KOPT-K1 (cell line): ENCODE data around the gene PRPF19.

ENCODE experiments used
- H3K27ac ChIP-seq: fragments of 200-600 bp; sonication (generic); 2 replicates; pipeline ENCODE4 v1.5.1; 2016; ENCODE audit warnings: antibody characterized with exemption, mild to moderate bottlenecking, low read depth, low read length; ENCODE audit not compliant: poor library complexity, severe bottlenecking
- H3K36me3 ChIP-seq: fragments of 200-600 bp; sonication (generic); 2 replicates; pipeline ENCODE4 v1.5.1; 2017; ENCODE audit warnings: antibody characterized with exemption, mild to moderate bottlenecking, low read length, moderate library complexity; ENCODE audit not compliant: insufficient read depth
- H3K9me3 ChIP-seq: fragments of 200-600 bp; sonication (generic); 2 replicates; pipeline ENCODE4 v1.5.1; 2017; ENCODE audit warnings: antibody characterized with exemption, low read length, mild to moderate bottlenecking; ENCODE audit not compliant: insufficient read depth, poor library complexity, severe bottlenecking

PRPF19 gene

GRCh38 chr11:60906132-60906972, at the start of gene PRPF19:
Gene PRPF19 (minus strand): TSS chr11:60906585. CDS start chr11:60906382, 203 bp downstream.
- Histone ChIP-seq H3K9me3 (no peaks in the 10 kb centered on the region), H3K36me3 (peaks cover 34% of the 10 kb centered on the region), H3K27ac (peak within 1 kb of the TSS; percentile 85)

DNA sequence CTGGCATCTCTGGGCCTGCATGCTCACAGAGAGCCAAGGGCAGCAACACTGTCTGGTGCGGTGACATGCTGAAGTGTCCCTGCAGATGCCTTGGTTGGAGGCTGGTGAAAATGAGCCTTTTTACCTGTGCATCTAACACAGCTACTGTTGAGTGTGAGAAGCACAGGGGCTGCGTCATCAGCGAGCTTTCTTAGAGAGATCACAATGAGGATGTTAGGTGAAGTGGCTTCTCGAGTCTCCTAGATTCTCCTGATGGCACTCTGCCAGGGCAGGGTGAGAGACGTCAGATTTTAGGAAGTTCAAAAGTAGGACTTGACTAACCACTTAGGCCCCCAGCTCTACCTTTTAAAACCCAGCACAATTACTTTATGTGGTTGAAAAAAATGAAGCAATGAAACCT, 49.2 kb upstream of the PRPF19 start:
- no peaks in the 10 kb centered on the region for H3K36me3 ChIP-seq
- H3K27ac ChIP-seq = no peak overlapping the region
- H3K9me3 ChIP-seq = no peaks in the 10 kb centered on the region

GRCh38 chr11:60954421-60954820, 48.0 kb upstream of the PRPF19 start:
- no peak overlapping the region for H3K27ac ChIP-seq
- no peaks in the 10 kb centered on the region for H3K36me3 ChIP-seq

GRCh38 chr11:60953781-60954180, 47.4 kb upstream of the PRPF19 start:
- H3K27ac ChIP-seq = no peak overlapping the region
- no peaks in the 10 kb centered on the region for H3K36me3 ChIP-seq
- H3K9me3 ChIP-seq = no peaks in the 10 kb centered on the region

More at GRCh38 chr11:60954421-60954820, 48.0 kb upstream of the PRPF19 start:
- no peaks in the 10 kb centered on the region for H3K9me3 ChIP-seq

- H3K9me3 ChIP-seq = no peaks in the 10 kb centered on the region
- H3K27ac ChIP-seq = no peak overlapping the region
- no peaks in the 10 kb centered on the region for H3K36me3 ChIP-seq
Measured at GRCh38 chr11:60952742-60953170, 46.4 kb upstream of the PRPF19 start.

DNA sequence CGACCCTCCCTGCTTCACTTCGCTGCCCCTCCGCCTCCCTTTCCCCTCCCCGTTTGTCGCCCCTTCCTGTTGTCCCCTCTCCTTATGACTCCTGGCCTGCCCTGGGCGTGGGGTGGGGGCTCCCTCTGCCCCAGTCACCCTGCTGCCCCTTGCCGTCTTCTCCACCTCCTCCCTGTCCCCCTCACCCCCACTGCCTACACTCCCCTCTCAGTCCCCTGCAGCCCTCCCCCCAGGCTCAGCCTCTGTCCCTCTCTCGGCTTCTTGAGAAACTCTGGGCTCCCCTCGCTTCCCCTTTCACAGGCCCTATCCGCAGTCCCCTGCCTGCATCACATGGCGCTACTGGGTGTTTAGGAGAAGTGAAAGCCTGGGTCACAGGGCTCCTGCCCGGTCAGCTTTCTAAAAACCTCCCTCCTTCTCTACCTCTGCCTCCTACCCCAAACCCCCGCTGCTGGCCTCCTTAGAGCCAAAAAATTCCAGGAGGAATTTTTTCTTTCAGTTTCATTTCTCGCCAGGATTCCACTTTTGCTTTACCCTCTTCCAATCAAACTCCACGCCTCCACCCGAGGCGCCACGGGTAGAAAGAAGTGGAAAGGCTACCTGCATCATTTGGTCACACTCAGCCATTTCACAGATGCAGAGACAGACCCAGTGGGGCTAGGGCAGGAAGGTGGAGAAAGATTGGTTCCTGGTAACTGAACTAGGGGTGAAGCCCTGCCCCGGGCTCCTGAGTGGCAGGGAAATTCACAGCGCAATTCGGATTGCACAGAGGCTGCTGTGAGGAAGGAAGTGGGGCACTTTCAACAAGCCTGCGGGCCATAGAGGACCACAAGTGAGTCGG, 45.7 kb upstream of the PRPF19 start, which contains the start of gene SLC15A3:
Gene SLC15A3, minus strand, starts transcription at position 273 of the 838 bp plus-strand sequence. CDS start 625 bp downstream, outside the sequence.
- Histone ChIP-seq H3K36me3 (no peaks in the 10 kb centered on the region), H3K27ac (no peak within 1 kb of the TSS)

DNA sequence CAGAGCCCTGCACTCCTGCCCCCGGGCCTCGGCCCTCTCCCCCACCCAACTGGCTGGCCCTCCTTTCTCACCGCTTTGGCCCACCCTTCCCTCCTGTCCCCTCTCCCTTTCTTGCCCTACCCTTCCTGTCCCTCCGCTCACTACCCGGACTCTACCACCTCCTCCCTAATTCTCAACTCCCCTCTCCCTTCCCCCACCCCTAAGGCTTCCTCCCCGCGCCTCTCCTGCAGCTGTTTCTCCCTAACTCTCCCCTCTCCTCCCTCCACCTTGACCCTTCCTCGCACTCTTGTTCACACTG, 45.2 kb upstream of the PRPF19 start:
- H3K36me3 ChIP-seq = no peaks in the 10 kb centered on the region
- no peaks in the 10 kb centered on the region for H3K9me3 ChIP-seq
- no peak overlapping the region for H3K27ac ChIP-seq

More for the DNA sequence above, 45.7 kb upstream of the PRPF19 start, which contains the start of gene SLC15A3:
- H3K9me3 ChIP-seq = no peaks in the 10 kb centered on the region

- H3K36me3 ChIP-seq = no peaks in the 10 kb centered on the region
- H3K9me3 ChIP-seq = no peaks in the 10 kb centered on the region
- H3K27ac ChIP-seq = no peak overlapping the region
Measured at GRCh38 chr11:60950933-60951605, 44.7 kb upstream of the PRPF19 start.

- H3K9me3 ChIP-seq = no peaks in the 10 kb centered on the region
- no peak overlapping the region for H3K27ac ChIP-seq
- H3K36me3 ChIP-seq = no peaks in the 10 kb centered on the region
Measured at GRCh38 chr11:60950024-60950423, 43.6 kb upstream of the PRPF19 start.

DNA sequence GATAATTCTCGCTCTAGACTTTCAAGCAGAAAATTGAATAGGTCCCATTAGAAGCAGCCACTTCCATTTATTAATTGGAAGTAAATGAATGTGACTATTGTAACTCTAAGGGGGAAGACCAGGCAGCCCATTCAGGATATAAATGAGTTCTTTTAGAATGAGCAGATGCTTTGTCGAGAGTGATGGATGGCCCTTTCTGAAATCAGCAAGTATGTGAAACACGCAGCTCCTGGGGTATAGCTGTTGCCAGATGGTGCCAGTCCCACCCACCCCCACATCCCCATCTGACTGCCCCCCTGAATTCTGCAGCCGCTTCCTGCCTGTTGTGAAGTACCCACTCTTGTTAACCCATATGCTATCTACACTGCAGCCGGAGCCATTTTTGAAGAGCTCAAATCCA, 41.9 kb upstream of the PRPF19 start:
- Histone ChIP-seq H3K36me3 (no peaks in the 10 kb centered on the region), H3K9me3 (no peaks in the 10 kb centered on the region), H3K27ac (no peak overlapping the region)

DNA sequence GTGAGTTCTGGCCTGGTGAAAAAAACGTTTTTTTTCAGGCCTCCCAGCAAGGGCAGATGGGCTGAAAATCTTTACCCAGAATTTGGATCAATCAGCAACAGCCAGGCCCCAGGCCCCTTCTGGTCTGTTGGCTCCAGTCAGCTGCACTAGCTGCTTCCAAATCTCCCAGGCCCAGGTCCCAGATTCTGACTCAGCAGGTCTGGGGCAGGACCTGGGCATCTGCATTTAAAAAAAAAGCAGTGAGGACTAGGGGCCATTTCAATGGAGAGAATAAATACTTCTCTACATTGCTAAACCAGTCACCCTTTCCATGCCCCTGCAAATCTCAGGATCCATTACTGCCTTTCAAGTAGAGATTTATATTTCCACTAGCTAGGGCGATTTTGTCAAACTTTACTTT, 41.3 kb upstream of the PRPF19 start:
- Histone ChIP-seq H3K9me3 (no peaks in the 10 kb centered on the region), H3K27ac (no peak overlapping the region), H3K36me3 (no peaks in the 10 kb centered on the region)

DNA sequence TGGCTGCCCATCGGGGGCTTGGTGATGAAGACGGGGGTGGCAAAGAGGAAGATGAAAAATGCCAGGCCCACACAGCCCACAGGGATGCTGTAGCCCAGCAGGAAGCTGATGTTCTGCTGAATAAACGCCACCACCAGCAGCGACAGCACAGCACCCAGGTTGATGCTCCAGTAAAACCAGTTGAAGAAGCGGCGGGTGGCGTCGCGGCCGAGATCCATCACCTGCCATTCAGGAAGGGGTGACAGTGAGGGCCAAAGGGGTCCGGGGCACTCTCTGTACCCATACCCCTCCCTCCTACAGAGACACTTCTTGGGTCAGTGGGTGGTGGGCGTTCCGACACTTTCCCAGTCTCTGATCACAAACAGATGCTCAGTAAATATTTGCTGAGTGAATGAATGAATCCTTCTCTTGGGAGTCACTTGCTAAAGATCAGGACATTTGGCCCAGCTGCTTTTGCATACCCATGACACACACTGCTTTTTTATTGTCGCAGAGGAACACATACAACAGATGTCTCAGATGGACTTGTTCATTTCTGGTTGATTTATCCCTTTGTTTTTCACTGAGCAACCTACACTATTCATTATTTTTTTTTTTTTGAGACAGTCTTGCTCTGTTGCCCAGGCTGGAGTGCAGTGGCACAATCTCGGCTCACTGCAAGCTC, 40.3 kb upstream of the PRPF19 start:
- Histone ChIP-seq H3K36me3 (no peaks in the 10 kb centered on the region), H3K27ac (no peak overlapping the region)

DNA sequence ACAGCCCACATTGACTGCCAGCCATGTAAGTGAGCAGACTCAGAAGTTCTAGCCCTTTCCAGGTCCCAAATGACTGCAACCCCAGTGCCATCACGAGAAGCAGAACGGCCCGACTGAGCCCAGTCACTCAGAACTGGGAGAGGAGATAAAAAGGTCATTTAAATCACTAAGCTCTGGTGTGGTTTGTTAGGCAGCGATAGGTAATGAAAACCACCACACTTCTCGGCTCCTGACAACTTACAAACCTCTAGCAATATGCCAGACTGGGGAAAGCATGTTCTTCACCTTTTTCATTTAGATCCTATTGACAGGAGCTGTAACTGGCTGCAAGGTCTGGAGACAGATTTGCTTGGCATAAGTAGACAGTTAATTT, 38.9 kb upstream of the PRPF19 start:
- Histone ChIP-seq H3K27ac (no peak overlapping the region), H3K9me3 (no peaks in the 10 kb centered on the region), H3K36me3 (no peaks in the 10 kb centered on the region)

More for the DNA sequence above, 40.3 kb upstream of the PRPF19 start:
- H3K9me3 ChIP-seq = no peaks in the 10 kb centered on the region

DNA sequence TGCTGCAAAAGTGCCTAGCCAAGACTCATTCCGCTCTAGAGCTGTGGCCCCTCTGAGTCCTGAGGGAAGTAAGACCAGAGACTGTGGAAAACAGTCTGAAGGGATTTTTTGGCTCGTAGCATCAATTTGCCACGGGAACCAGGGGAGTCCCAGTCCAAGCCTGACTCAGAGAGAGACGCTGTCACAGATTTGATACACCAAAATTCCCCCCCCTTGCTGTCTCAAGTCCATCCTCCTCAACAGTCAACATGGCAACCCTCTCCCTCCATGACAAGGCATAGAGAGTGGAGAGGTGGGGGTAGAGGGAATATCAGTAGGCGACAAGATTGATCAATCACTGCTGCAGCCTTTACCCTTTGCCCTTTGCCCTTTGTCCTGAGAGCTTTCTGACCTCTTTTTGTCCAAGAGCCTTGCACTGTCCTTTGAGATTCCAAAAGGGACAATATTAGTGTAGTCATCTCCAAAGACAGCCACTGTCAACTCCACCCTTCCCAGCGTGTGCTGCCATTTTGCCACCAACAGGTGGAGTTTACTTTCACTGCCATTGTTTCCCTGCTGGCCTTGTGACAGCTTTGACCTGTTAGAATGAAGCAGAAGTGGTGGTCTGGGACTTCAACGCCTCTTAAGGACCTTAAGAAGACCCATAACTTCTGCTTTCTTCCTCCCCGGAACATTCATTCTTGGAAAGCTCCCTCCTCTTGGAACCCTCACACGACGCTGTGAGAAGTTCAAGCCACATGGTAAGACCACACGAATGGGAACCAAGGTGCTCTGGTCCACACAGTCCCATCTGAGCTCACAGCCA, 38.3 kb upstream of the PRPF19 start:
- Histone ChIP-seq H3K36me3 (no peaks in the 10 kb centered on the region), H3K9me3 (no peaks in the 10 kb centered on the region)

More for the DNA sequence above, 38.3 kb upstream of the PRPF19 start:
- no peak overlapping the region for H3K27ac ChIP-seq
